ENCODE measurements around the gene LCTL.

- TF ChIP-seq CTCF (IDR thresholded peaks at IDR 0.05; ENCODE audit: insufficient read depth, low read depth, low read length) (no peak), EZH2 (IDR thresholded peaks at IDR 0.05; ENCODE audit: insufficient read depth, low read length) (no peak)
Observed at GRCh38 chr15:66573348-66573718, 7.5 kb upstream of the LCTL start.
